Spinal cord (tissue), 10 donors: ENCODE results near the gene DYNLL1. TPM values are rescaled to one million over a fixed set of nuclear protein-coding genes. Genes with fewer than 3 reads are reported as not detected.

Source experiments
- DNase-seq, 6 donors: peaks; one replicate each; pipeline versions ENCODE4 v3.0.0 to v3.0.0-alpha.2; 2013 to 2015; ENCODE audit warnings: low spot score in 6 of 6, low read depth in 4 of 6
- H3K27ac ChIP-seq: one replicate; pipeline ENCODE4 v1.5.1; 2013; ENCODE audit warnings: low read depth, low read length, control low read depth
- H3K27me3 ChIP-seq: one replicate; pipeline ENCODE4 v1.6.1; 2013; ENCODE audit warnings: low read length; ENCODE audit not compliant: control insufficient read depth, insufficient read depth
- H3K36me3 ChIP-seq: one replicate; pipeline ENCODE4 v1.6.1; 2013; ENCODE audit warnings: low read length; ENCODE audit not compliant: control insufficient read depth, insufficient read depth
- H3K4me1 ChIP-seq: one replicate; pipeline ENCODE4 v1.6.1; 2013; ENCODE audit warnings: low read length; ENCODE audit not compliant: control insufficient read depth, insufficient read depth
- H3K4me3 ChIP-seq: one replicate; pipeline ENCODE4 v1.5.1; 2013; ENCODE audit warnings: low read depth, low read length, control low read depth
- H3K9me3 ChIP-seq: one replicate; pipeline ENCODE4 v1.6.1; 2013; ENCODE audit warnings: low read length; ENCODE audit not compliant: control insufficient read depth, insufficient read depth
- WGBS: methylation state at CpG from one replicate; pipeline ENCODE4 v1.1.5; 2013; ENCODE audit warnings: missing lambda C conversion rate; ENCODE audit not compliant: insufficient coverage; 5-methylcytosine and 5-hydroxymethylcytosine counted together
- polyA plus RNA-seq, 2 donors: library from polyadenylated mRNA; unstranded; fragments of 120-200 nt; gene quantifications; one replicate each; pipeline ENCODE4 v1.2.1, GENCODE V29; 2013; ENCODE audit not compliant: insufficient read length in 2 of 2
- small RNA-seq: library from RNA; depleted of rRNA; stranded (forward); fragments of <200 nt; gene quantifications from one replicate; pipeline ENCODE3, GENCODE V24; 2014; ENCODE audit warnings: low replicate concordance
- total RNA-seq, 2 donors: library from RNA; depleted of rRNA in 1 of 2; stranded (reverse); fragments of 120-200 nt in 1 of 2; fragments of >200 nt in 1 of 2; gene quantifications; one replicate each; pipeline versions ENCODE4 v1.2.3 to v1.2.4, GENCODE V29; 2013 to 2014
- donor health status: healthy.

DYNLL1 gene
- total and polyA plus RNA-seq, 4 donors = 357 to 871 (median 590) TPM

- WGBS = 29% methylated on average over 3 of the region's 6 CpGs
- peaks cover 23% of the 10 kb centered on the region for H3K4me1 ChIP-seq
These were observed 42.6 kb downstream of the DYNLL1 start for GRCh38 chr12:120538281-120539156.

GRCh38 chr12:120539303-120539702 is 43.4 kb downstream of the DYNLL1 start:
- no peaks in the 10 kb centered on the region for H3K27me3 ChIP-seq
- 71% methylated on average over 1 of the region's 1 CpG for WGBS
- H3K36me3 ChIP-seq = peaks cover 27% of the 10 kb centered on the region
- peaks cover 23% of the 10 kb centered on the region for H3K4me1 ChIP-seq
- H3K9me3 ChIP-seq = no peaks in the 10 kb centered on the region
- H3K27ac ChIP-seq = no peak overlapping the region
- DNase-seq = no peak
- H3K4me3 ChIP-seq = no peak overlapping the region

More at GRCh38 chr12:120538281-120539156, 42.6 kb downstream of the DYNLL1 start:
- H3K27ac ChIP-seq = peak overlapping the region; percentile 12
- DNase-seq = peak in 1 of 6 donors; percentile 15
- no peak overlapping the region for H3K4me3 ChIP-seq
- H3K27me3 ChIP-seq = no peaks in the 10 kb centered on the region
- H3K36me3 ChIP-seq = peaks cover 27% of the 10 kb centered on the region
- H3K9me3 ChIP-seq = no peaks in the 10 kb centered on the region

- DNase-seq = no peak
- peaks cover 27% of the 10 kb centered on the region for H3K36me3 ChIP-seq
- no peaks in the 10 kb centered on the region for H3K27me3 ChIP-seq
- H3K4me1 ChIP-seq = peaks cover 25% of the 10 kb centered on the region
- no peaks in the 10 kb centered on the region for H3K9me3 ChIP-seq
- H3K27ac ChIP-seq = no peak overlapping the region
- 90% methylated on average over 3 of the region's 3 CpGs for WGBS
- H3K4me3 ChIP-seq = no peak overlapping the region
These were observed 44.5 kb downstream of the DYNLL1 start for GRCh38 chr12:120540445-120540844.

GRCh38 chr12:120542166-120542565 is 46.3 kb downstream of the DYNLL1 start:
- WGBS = 100% methylated on average over 3 of the region's 5 CpGs
- no peak for DNase-seq
- H3K4me1 ChIP-seq = peaks cover 17% of the 10 kb centered on the region
- no peak overlapping the region for H3K27ac ChIP-seq
- H3K36me3 ChIP-seq = peaks cover 22% of the 10 kb centered on the region
- H3K27me3 ChIP-seq = no peaks in the 10 kb centered on the region
- H3K9me3 ChIP-seq = no peaks in the 10 kb centered on the region
- no peak overlapping the region for H3K4me3 ChIP-seq

- H3K4me1 ChIP-seq = peaks cover 6% of the 10 kb centered on the region
- no CpG with 5 or more reads among the region's 3 CpGs for WGBS
- H3K36me3 ChIP-seq = peaks cover 43% of the 10 kb centered on the region
- no peaks in the 10 kb centered on the region for H3K27me3 ChIP-seq
- no peak overlapping the region for H3K4me3 ChIP-seq
- no peaks in the 10 kb centered on the region for H3K9me3 ChIP-seq
- no peak for DNase-seq
- no peak overlapping the region for H3K27ac ChIP-seq
These were observed 48.8 kb downstream of the DYNLL1 start for GRCh38 chr12:120544691-120545090.

GRCh38 chr12:120546050-120546386 is 50.1 kb downstream of the DYNLL1 start:
- no peak overlapping the region for H3K27ac ChIP-seq
- no peak overlapping the region for H3K4me3 ChIP-seq
- DNase-seq = no peak
- H3K4me1 ChIP-seq = peaks cover 4% of the 10 kb centered on the region
- no peaks in the 10 kb centered on the region for H3K9me3 ChIP-seq
- no peaks in the 10 kb centered on the region for H3K27me3 ChIP-seq
- H3K36me3 ChIP-seq = peaks cover 50% of the 10 kb centered on the region
- WGBS = no CpG with 5 or more reads among the region's 3 CpGs

Small RNA genes lying within 50 kb of the gene (small RNA-seq; reads per million reads assigned to genes)
- not detected for gene RF00019

Other genes starting within 250 kb of the DYNLL1 start
- 10 to 100 TPM; 17.3 to 26.7 TPM for gene PXN, start 230.4 kb upstream of the DYNLL1 start, total RNA-seq
- 10 to 100 TPM; 45.4 to 62.2 TPM for gene PXN, start 230.4 kb upstream of the DYNLL1 start, polyA plus RNA-seq
- gene RNU4-2, start 204.2 kb upstream of the DYNLL1 start, total RNA-seq = 1,000 to 10,000 TPM in 1 of 2 donors, under 1 TPM in 1; under 0.01 to 2,197 TPM
- 1 to 10 TPM in 1 of 2 donors, not detected in 1; 2.2 TPM for gene RNU4-2, start 204.2 kb upstream of the DYNLL1 start, polyA plus RNA-seq
- 100 to 1,000 TPM in 1 of 2 donors, under 1 TPM in 1; under 0.01 to 872 TPM for gene RNU4-1, start 202.9 kb upstream of the DYNLL1 start, total RNA-seq
- gene RNU4-1, start 202.9 kb upstream of the DYNLL1 start, polyA plus RNA-seq = not detected
- gene SIRT4, start 193.8 kb upstream of the DYNLL1 start, total RNA-seq = 1 to 10 TPM; 4.7 to 5.1 TPM
- 1 to 10 TPM; 5.6 to 5.9 TPM for gene SIRT4, start 193.8 kb upstream of the DYNLL1 start, polyA plus RNA-seq
- gene PLA2G1B, start 168.3 kb upstream of the DYNLL1 start, total RNA-seq = under 1 TPM; 0.59 to 0.72 TPM
- gene PLA2G1B, start 168.3 kb upstream of the DYNLL1 start, polyA plus RNA-seq = not detected
- 10 to 100 TPM in 1 of 2 donors, 1 to 10 TPM in 1; 4.3 to 10.7 TPM for gene MSI1, start 126.9 kb upstream of the DYNLL1 start, total RNA-seq
- 10 to 100 TPM; 64.8 to 68.6 TPM for gene MSI1, start 126.9 kb upstream of the DYNLL1 start, polyA plus RNA-seq
- 100 to 1,000 TPM; 395 to 731 TPM for gene COX6A1, start 58.0 kb upstream of the DYNLL1 start, total RNA-seq
- 100 to 1,000 TPM; 622 to 661 TPM for gene COX6A1, start 58.0 kb upstream of the DYNLL1 start, polyA plus RNA-seq
- 10 to 100 TPM; 10.8 to 21.5 TPM for gene TRIAP1, start 49.7 kb upstream of the DYNLL1 start, total RNA-seq
- gene TRIAP1, start 49.7 kb upstream of the DYNLL1 start, polyA plus RNA-seq = 10 to 100 TPM; 25.7 to 29.3 TPM
- gene GATC, start 49.7 kb upstream of the DYNLL1 start, total RNA-seq = 10 to 100 TPM; 38.2 to 39.1 TPM
- 10 to 100 TPM; 22.7 to 33.3 TPM for gene GATC, start 49.7 kb upstream of the DYNLL1 start, polyA plus RNA-seq
- 100 to 1,000 TPM in 1 of 2 donors, 10 to 100 TPM in 1; 88.9 to 143 TPM for gene SRSF9, start 26.4 kb upstream of the DYNLL1 start, total RNA-seq
- 100 to 1,000 TPM; 195 to 221 TPM for gene SRSF9, start 26.4 kb upstream of the DYNLL1 start, polyA plus RNA-seq
- 10 to 100 TPM; 32.3 to 44.7 TPM for gene COQ5, start 33.0 kb downstream of the DYNLL1 start, total RNA-seq
- 10 to 100 TPM; 40.6 to 41.4 TPM for gene COQ5, start 33.0 kb downstream of the DYNLL1 start, polyA plus RNA-seq
- gene RNF10, start 38.2 kb downstream of the DYNLL1 start, total RNA-seq = 100 to 1,000 TPM; 102 to 127 TPM
- 100 to 1,000 TPM; 225 to 226 TPM for gene RNF10, start 38.2 kb downstream of the DYNLL1 start, polyA plus RNA-seq
- gene POP5, start 85.3 kb downstream of the DYNLL1 start, total RNA-seq = 10 to 100 TPM; 24.1 to 56.4 TPM
- 10 to 100 TPM; 56.4 to 61.5 TPM for gene POP5, start 85.3 kb downstream of the DYNLL1 start, polyA plus RNA-seq
- 1 to 10 TPM; 3.5 to 6.8 TPM for gene CABP1, start 144.5 kb downstream of the DYNLL1 start, total RNA-seq
- gene CABP1, start 144.5 kb downstream of the DYNLL1 start, polyA plus RNA-seq = 10 to 100 TPM; 26.1 to 30.2 TPM
- 100 to 1,000 TPM in 1 of 2 donors, 10 to 100 TPM in 1; 75.9 to 104 TPM for gene MLEC, start 191.0 kb downstream of the DYNLL1 start, total RNA-seq
- gene MLEC, start 191.0 kb downstream of the DYNLL1 start, polyA plus RNA-seq = 10 to 100 TPM; 96.0 to 98.0 TPM
- 10 to 100 TPM; 19.1 to 24.4 TPM for gene UNC119B, start 214.3 kb downstream of the DYNLL1 start, total RNA-seq
- 10 to 100 TPM; 41.7 to 41.9 TPM for gene UNC119B, start 214.3 kb downstream of the DYNLL1 start, polyA plus RNA-seq
- gene ACADS, start 229.7 kb downstream of the DYNLL1 start, total RNA-seq = 10 to 100 TPM in 1 of 2 donors, 1 to 10 TPM in 1; 6.7 to 11.9 TPM
- gene ACADS, start 229.7 kb downstream of the DYNLL1 start, polyA plus RNA-seq = 10 to 100 TPM; 11.8 to 12.7 TPM